Endothelial cell of umbilical vein (primary cell): ENCODE data around the gene MYBPHL. TPM values are rescaled to one million over a fixed set of nuclear protein-coding genes. Genes with fewer than 3 reads are reported as not detected.

ENCODE experiments used
- BruUV-seq: library from RNA; stranded (reverse); fragments of 400-500 nt; replicated peaks from 2 replicates; lab custom pipeline; 2021; lab: Mats Ljungman, UMichigan
- CTCF ChIA-PET: fragments of 300-600, 350-600 bp; sonication (Branson Sonifier 250); formaldehyde crosslinking; loops from one replicate; lab custom pipeline; 2021; ENCODE audit warnings: antibody characterized with exemption, inconsistent platforms; lab: Charles Lee
- POLR2A ChIA-PET: fragments of 300-600, 350-600 bp; sonication (Branson Sonifier 250); formaldehyde crosslinking; loops from one replicate; lab custom pipeline; 2021; ENCODE audit warnings: antibody characterized with exemption, inconsistent platforms; lab: Charles Lee
- DNase-seq: peaks from one replicate; pipeline ENCODE4 v3.0.0-alpha.2; 2011; ENCODE audit warnings: low read depth, low spot score
- FAIRE-seq: peaks from 2 replicates; lab custom pipeline; 2011; peaks lifted over from hg19 to GRCh38; lab: Jason Lieb, UNC
- H2AFZ ChIP-seq: 2 replicates; pipeline ENCODE4 v1.6.0; 2012; ENCODE audit warnings: low read depth, low read length, control low read depth, inconsistent platforms
- H3K27ac ChIP-seq: 2 replicates; pipeline ENCODE4 v1.5.1; 2011; ENCODE audit warnings: low read depth, mild to moderate bottlenecking, control low read depth, low read length, moderate library complexity; ENCODE audit not compliant: insufficient read depth
- H3K27me3 ChIP-seq, 2 experiments: 2 replicates each; pipeline versions ENCODE4 v1.6.0 to v1.6.1; 2011; ENCODE audit warnings: low read length in 2 of 2, mixed read lengths in 1 of 2; ENCODE audit not compliant: control insufficient read depth in 2 of 2, insufficient read depth in 2 of 2
- H3K36me3 ChIP-seq, 2 experiments: 2 replicates in 1 of 2; 3 replicates in 1 of 2; pipeline ENCODE4 v1.5.1; 2011; ENCODE audit warnings: low read length in 2 of 2, mild to moderate bottlenecking in 1 of 2, moderate library complexity in 1 of 2; ENCODE audit not compliant: control insufficient read depth in 2 of 2, insufficient read depth in 2 of 2; ENCODE audit errors: extremely low read depth in 1 of 2
- H3K4me1 ChIP-seq: 3 replicates; pipeline ENCODE4 v1.5.1; 2011; ENCODE audit warnings: mild to moderate bottlenecking, low read length; ENCODE audit not compliant: control insufficient read depth, insufficient read depth; ENCODE audit errors: extremely low read depth
- H3K4me2 ChIP-seq: 2 replicates; pipeline ENCODE4 v1.6.1; 2011; ENCODE audit warnings: low read length, control low read depth, mixed read lengths; ENCODE audit not compliant: insufficient read depth
- H3K4me3 ChIP-seq, 3 experiments: fragments of 200-600 bp in 1 of 3; sonication (generic), shearing (Covaris generic) in 1 of 3; replicated peaks in 1 of 3; 2 replicates each; pipeline ENCODE4 v1.5.1; 2011 to 2016; ENCODE audit warnings: control low read depth in 3 of 3, low read length in 3 of 3, mild to moderate bottlenecking in 2 of 3, inconsistent platforms in 1 of 3, low read depth in 1 of 3, moderate library complexity in 1 of 3; ENCODE audit not compliant: insufficient read depth in 1 of 3
- H3K79me2 ChIP-seq: 2 replicates; pipeline ENCODE4 v1.6.0; 2012; ENCODE audit warnings: low read length, inconsistent platforms; ENCODE audit not compliant: control insufficient read depth, insufficient read depth
- H3K9ac ChIP-seq: replicated peaks from 2 replicates; pipeline ENCODE3; 2011; ENCODE audit warnings: low read length, control low read depth; ENCODE audit not compliant: insufficient read depth; ENCODE audit errors: extremely low read depth
- H3K9me1 ChIP-seq: replicated peaks from 3 replicates; pipeline ENCODE4 v1.6.0; 2011; ENCODE audit warnings: mild to moderate bottlenecking, low read length; ENCODE audit not compliant: control insufficient read depth, insufficient read depth; ENCODE audit errors: extremely low read depth
- H3K9me3 ChIP-seq: replicated peaks from 2 replicates; pipeline ENCODE4 v1.5.1; 2012; ENCODE audit warnings: low read length, inconsistent platforms; ENCODE audit not compliant: control insufficient read depth, insufficient read depth
- H4K20me1 ChIP-seq: replicated peaks from 2 replicates; pipeline ENCODE3; 2011; ENCODE audit warnings: mild to moderate bottlenecking, low read length; ENCODE audit not compliant: control insufficient read depth, insufficient read depth; ENCODE audit errors: extremely low read depth
- EZH2 ChIP-seq: IDR thresholded peaks from 2 replicates; pipeline ENCODE4 v1.6.1; 2012; ENCODE audit warnings: borderline replicate concordance, low read depth, mild to moderate bottlenecking, moderate library complexity, low read length, inconsistent platforms; ENCODE audit not compliant: severe bottlenecking
- FOS ChIP-seq: IDR thresholded peaks from 2 replicates; pipeline ENCODE4 v1.6.1; 2011; ENCODE audit warnings: mild to moderate bottlenecking, low read length, moderate library complexity, borderline replicate concordance; ENCODE audit not compliant: insufficient read depth
- GATA2 ChIP-seq: IDR thresholded peaks from 2 replicates; pipeline ENCODE4 v1.7.0; 2011; ENCODE audit warnings: low read depth, mild to moderate bottlenecking, moderate library complexity, mixed read lengths, low read length; ENCODE audit not compliant: insufficient read length, insufficient read depth
- JUN ChIP-seq: IDR thresholded peaks from 2 replicates; pipeline ENCODE4 v1.6.1; 2011; ENCODE audit warnings: borderline replicate concordance, low read depth; ENCODE audit not compliant: insufficient read length, insufficient read depth
- MYC ChIP-seq: IDR thresholded peaks from one replicate; pipeline ENCODE4 v1.6.1; 2011; ENCODE audit warnings: mild to moderate bottlenecking, low read depth, low read length
- POLR2A ChIP-seq: IDR thresholded peaks from 2 replicates; pipeline ENCODE4 v1.6.1; 2012; ENCODE audit warnings: low read depth, mild to moderate bottlenecking, control low read depth, low read length
- POLR2AphosphoS5 ChIP-seq: IDR thresholded peaks from 2 replicates; pipeline ENCODE4 v1.6.1; 2012; ENCODE audit warnings: low read depth, mild to moderate bottlenecking, control low read depth, low read length, moderate library complexity; ENCODE audit not compliant: insufficient read depth
- dilution Hi-C: fragments of 300-500 bp; cut with MboI; formaldehyde crosslinking; loops from one replicate; pipeline ENCODE4 v1.15.0; 2019; ENCODE audit warnings: low sequenced_read_pairs; ENCODE audit not compliant: extremely low pct_ligation_motif_present
- intact Hi-C: fragments of 100-400 bp; cut with micrococcal nuclease; formaldehyde crosslinking; loops from one replicate; pipeline ENCODE4 v1.10.0; 2022
- polyA plus RNA-seq, 4 experiments: library from polyadenylated mRNA; depleted of rRNA in 3 of 4; stranded (reverse) in 3 of 4; unstranded in 1 of 4; fragments of >200 nt; gene quantifications; 2 replicates each; pipeline versions ENCODE4 v1.2.1 to v1.2.3, GENCODE V29; 2011 to 2012; ENCODE audit warnings: missing spikeins in 1 of 4
- total RNA-seq: library from RNA; stranded (reverse); gene quantifications from 2 replicates; pipeline ENCODE4 v1.2.3, GENCODE V29; 2021
- TF ChIP-seq, protein P1 (sequence below): IDR thresholded peaks from 2 replicates; pipeline ENCODE4 v1.6.1; 2011; ENCODE audit not compliant: insufficient read depth, insufficient read length
- TF ChIP-seq, protein P2 (sequence below), 2 donors: IDR thresholded peaks; 1 replicate in 1 of 2; 2 replicates in 1 of 2; pipeline ENCODE4 v1.5.1; 2011; ENCODE audit warnings: low read length in 2 of 2, mild to moderate bottlenecking in 2 of 2, moderate library complexity in 2 of 2, control low read depth in 1 of 2, inconsistent platforms in 1 of 2, low read depth in 1 of 2; ENCODE audit not compliant: insufficient read depth in 1 of 2; ENCODE audit errors: extremely low read depth in 1 of 2

MYBPHL gene
- total and polyA plus RNA-seq, 2 donors (not counting 3 experiments of a cell fraction or from before 2014, with no cell fraction given): not detected

DNA sequence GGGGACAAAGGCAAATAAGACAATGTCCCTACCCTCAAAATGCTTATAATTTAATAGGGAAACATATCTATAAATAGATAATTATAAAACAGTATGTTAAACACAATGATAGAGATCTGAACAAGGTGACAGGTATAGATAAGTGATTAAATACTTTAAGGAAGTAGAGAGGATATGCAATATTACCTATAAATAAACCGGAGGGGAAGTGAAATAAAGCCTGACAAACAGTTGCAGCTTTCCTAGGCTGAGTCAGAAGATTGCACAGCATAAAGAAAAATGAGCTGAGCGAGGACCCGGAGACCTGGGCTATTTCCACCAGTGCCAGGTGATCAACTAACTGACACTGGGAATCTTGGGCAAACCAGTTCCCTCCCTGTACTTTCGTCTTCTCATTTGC lies 12.3 kb downstream of the MYBPHL start:
- TF ChIP-seq GATA2 (no peak), POLR2A (no peak), MYC (no peak), FOS (no peak)
- TF ChIP-seq, protein P1, sequence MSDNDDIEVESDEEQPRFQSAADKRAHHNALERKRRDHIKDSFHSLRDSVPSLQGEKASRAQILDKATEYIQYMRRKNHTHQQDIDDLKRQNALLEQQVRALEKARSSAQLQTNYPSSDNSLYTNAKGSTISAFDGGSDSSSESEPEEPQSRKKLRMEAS: no peak
- TF ChIP-seq, protein P2, sequence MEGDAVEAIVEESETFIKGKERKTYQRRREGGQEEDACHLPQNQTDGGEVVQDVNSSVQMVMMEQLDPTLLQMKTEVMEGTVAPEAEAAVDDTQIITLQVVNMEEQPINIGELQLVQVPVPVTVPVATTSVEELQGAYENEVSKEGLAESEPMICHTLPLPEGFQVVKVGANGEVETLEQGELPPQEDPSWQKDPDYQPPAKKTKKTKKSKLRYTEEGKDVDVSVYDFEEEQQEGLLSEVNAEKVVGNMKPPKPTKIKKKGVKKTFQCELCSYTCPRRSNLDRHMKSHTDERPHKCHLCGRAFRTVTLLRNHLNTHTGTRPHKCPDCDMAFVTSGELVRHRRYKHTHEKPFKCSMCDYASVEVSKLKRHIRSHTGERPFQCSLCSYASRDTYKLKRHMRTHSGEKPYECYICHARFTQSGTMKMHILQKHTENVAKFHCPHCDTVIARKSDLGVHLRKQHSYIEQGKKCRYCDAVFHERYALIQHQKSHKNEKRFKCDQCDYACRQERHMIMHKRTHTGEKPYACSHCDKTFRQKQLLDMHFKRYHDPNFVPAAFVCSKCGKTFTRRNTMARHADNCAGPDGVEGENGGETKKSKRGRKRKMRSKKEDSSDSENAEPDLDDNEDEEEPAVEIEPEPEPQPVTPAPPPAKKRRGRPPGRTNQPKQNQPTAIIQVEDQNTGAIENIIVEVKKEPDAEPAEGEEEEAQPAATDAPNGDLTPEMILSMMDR (IDR thresholded peaks at IDR 0.05; ENCODE audit: extremely low read depth in 1 of 2, insufficient read depth in 1 of 2, low read depth in 1 of 2, low read length in 2 of 2): no peak
- peaks cover 6 to 8% of the 10 kb centered on the region in 2 experiments for H3K27me3 ChIP-seq
- H3K4me1 ChIP-seq: no peaks in the 10 kb centered on the region
- no TSS peak for BruUV-seq
- no peak for DNase-seq
- H3K27ac ChIP-seq: no peak overlapping the region
- no peak overlapping the region for H3K4me2 ChIP-seq
- no peaks in the 10 kb centered on the region for H3K36me3 ChIP-seq
- no peak for FAIRE-seq
- ChIA-PET CTCF (no interaction called here), POLR2A (no interaction called here)
- intact Hi-C loops (no loop called here), dilution Hi-C loops (no loop called here)
- H3K9me1 ChIP-seq: no peaks in the 10 kb centered on the region
- no peaks in the 10 kb centered on the region for H3K79me2 ChIP-seq
- no peak overlapping the region for H2AFZ ChIP-seq
- no peaks in the 10 kb centered on the region for H3K9me3 ChIP-seq
- H3K9ac ChIP-seq: no peak overlapping the region
- no peaks in the 10 kb centered on the region for H4K20me1 ChIP-seq
- H3K4me3 ChIP-seq: no peak overlapping the region

DNA sequence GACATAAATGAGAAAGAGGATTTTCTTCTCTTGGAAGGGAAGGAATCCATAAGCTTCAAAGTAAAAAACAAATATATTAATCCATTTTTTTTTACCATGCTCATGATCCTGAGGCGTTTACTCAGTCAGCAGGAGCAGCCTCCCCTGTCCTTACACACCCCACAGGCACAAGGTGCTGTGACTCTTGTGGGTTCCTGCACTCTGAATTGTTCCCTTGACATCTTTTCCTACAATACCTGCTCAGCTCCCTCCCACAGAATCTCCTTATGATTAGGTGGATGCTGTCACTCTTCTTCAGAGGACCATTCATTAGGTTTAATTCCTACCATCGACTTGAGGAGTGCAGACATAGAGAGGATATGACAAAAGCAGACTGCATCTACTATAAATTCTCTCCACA lies 13.8 kb downstream of the MYBPHL start:
- H3K9me1 ChIP-seq: no peaks in the 10 kb centered on the region
- no peak overlapping the region for H3K4me2 ChIP-seq
- no peak overlapping the region for H3K27ac ChIP-seq
- intact Hi-C loops (no loop called here), dilution Hi-C loops (no loop called here)
- CTCF ChIA-PET: interaction anchor here (0.9 to 1.2 kb wide), 2 partner anchors 10 to 16 kb away, joined by 3 read pairs; partner anchors contain the start of gene PSRC1
- POLR2A ChIA-PET: no interaction called here
- H3K36me3 ChIP-seq: no peaks in the 10 kb centered on the region
- no TSS peak for BruUV-seq
- H4K20me1 ChIP-seq: no peaks in the 10 kb centered on the region
- TF ChIP-seq, protein P1: no peak
- no peak for TF ChIP-seq JUN
- TF ChIP-seq EZH2: no peak
- no peak for TF ChIP-seq FOS
- TF ChIP-seq POLR2AphosphoS5: no peak
- TF ChIP-seq, protein P2 (IDR thresholded peaks at IDR 0.05; ENCODE audit: extremely low read depth in 1 of 2, insufficient read depth in 1 of 2, low read depth in 1 of 2, low read length in 2 of 2): no peak
- TF ChIP-seq GATA2: no peak
- no peak for TF ChIP-seq POLR2A
- peaks cover 6 to 8% of the 10 kb centered on the region in 2 experiments for H3K27me3 ChIP-seq
- DNase-seq (no peak), FAIRE-seq (no peak)
- no peak overlapping the region for H3K4me3 ChIP-seq
- H3K79me2 ChIP-seq: no peaks in the 10 kb centered on the region
- H2AFZ ChIP-seq: no peak overlapping the region
- H3K9me3 ChIP-seq: no peaks in the 10 kb centered on the region
- no peak overlapping the region for H3K9ac ChIP-seq
- no peaks in the 10 kb centered on the region for H3K4me1 ChIP-seq
